Hematopoietic multipotent progenitor cell treated with erythropoietin and hydrocortisone succinate and interleukin-3 and kit ligand, for 17 days (in vitro differentiated cells): ENCODE results near the gene ATP6AP1.
"Not testable (repeated sequence)": the region's sequence is repeated elsewhere in the genome, so short reads cannot be mapped to it uniquely, and the experiment has no call there.

Source experiments
- DNase-seq: peaks from one replicate; pipeline ENCODE4 v3.0.0-alpha.2; 2015; ENCODE audit warnings: low spot score

ATP6AP1 gene

GRCh38 chrX:154398668-154399526 lies 29.6 kb upstream of the ATP6AP1 start:
- peak; percentile 90 for DNase-seq

- DNase-seq, result peak; percentile 33
These were observed 28.7 kb upstream of the ATP6AP1 start for GRCh38 chrX:154399527-154400368.

GRCh38 chrX:154400369-154400817 lies 28.1 kb upstream of the ATP6AP1 start:
- DNase-seq, result not testable (repeated sequence)

GRCh38 chrX:154401045-154401799 lies 27.3 kb upstream of the ATP6AP1 start:
- DNase-seq, result no peak

GRCh38 chrX:154401918-154402621 lies 26.4 kb upstream of the ATP6AP1 start:
- no peak for DNase-seq

- DNase-seq, result no peak
These were observed 25.8 kb upstream of the ATP6AP1 start for GRCh38 chrX:154402622-154403127.

- DNase-seq, result no peak
These were observed 25.3 kb upstream of the ATP6AP1 start for GRCh38 chrX:154403192-154403591.

GRCh38 chrX:154403858-154404257 lies 24.6 kb upstream of the ATP6AP1 start:
- DNase-seq, result no peak

- DNase-seq, result no peak
These were observed 23.8 kb upstream of the ATP6AP1 start for GRCh38 chrX:154404625-154405192.

GRCh38 chrX:154408659-154409221 lies 19.7 kb upstream of the ATP6AP1 start:
- DNase-seq, result no peak

GRCh38 chrX:154409222-154409871 lies 19.1 kb upstream of the ATP6AP1 start, which contains the start of gene DNASE1L1:
Gene DNASE1L1, minus strand, starts transcription at chrX:154409254. Its CDS starts 3,686 bp downstream, at chrX:154405568.
- peak; percentile 75 for DNase-seq

- peak; percentile 43 for DNase-seq
These were observed 16.5 kb upstream of the ATP6AP1 start for GRCh38 chrX:154411981-154412340.

GRCh38 chrX:154412468-154412867 lies 16.0 kb upstream of the ATP6AP1 start:
- DNase-seq, result peak; percentile 20

- no peak for DNase-seq
These were observed 15.3 kb upstream of the ATP6AP1 start for GRCh38 chrX:154413142-154413541.

- DNase-seq, result no peak
These were observed 11.3 kb upstream of the ATP6AP1 start for GRCh38 chrX:154417157-154417556.

- DNase-seq, result no peak
These were observed 9.3 kb upstream of the ATP6AP1 start for GRCh38 chrX:154419189-154419588.

GRCh38 chrX:154419688-154420401 lies 8.6 kb upstream of the ATP6AP1 start:
- no peak for DNase-seq

GRCh38 chrX:154420402-154420756 lies 8.1 kb upstream of the ATP6AP1 start:
- DNase-seq, result no peak
